ENCODE results near the gene XRCC4. TPM values are rescaled to one million over a fixed set of nuclear protein-coding genes. Genes with fewer than 3 reads are reported as not detected.
"Not testable (repeated sequence)": the region's sequence is repeated elsewhere in the genome, so short reads cannot be mapped to it uniquely, and the experiment has no call there.

XRCC4 gene
- polyA plus RNA-seq, 3 donors = 14.5 to 17.2 (median 15.2) TPM

DNA sequence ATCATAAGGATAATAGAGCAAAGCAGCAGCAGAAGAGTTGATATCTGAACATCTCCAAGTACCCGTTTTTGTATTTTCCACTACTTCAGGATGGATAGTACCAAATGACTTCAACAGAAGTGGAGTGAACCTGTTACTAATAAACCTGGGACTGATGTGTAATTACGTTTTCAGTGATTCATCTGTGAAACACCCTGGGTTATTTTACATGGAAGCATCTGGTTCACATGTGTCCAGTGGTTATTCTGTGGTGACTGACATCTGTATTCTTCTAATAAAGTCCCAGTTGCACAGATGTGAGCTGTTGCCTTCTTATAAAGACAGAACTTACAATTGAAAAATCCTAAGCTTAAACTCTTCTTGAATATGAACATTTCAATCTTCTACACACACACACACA lies 254.5 kb downstream of the XRCC4 start:
- no peak for DNase-seq (ENCODE audit: low read depth in 3 of 3, low spot score in 2 of 3)

DNA sequence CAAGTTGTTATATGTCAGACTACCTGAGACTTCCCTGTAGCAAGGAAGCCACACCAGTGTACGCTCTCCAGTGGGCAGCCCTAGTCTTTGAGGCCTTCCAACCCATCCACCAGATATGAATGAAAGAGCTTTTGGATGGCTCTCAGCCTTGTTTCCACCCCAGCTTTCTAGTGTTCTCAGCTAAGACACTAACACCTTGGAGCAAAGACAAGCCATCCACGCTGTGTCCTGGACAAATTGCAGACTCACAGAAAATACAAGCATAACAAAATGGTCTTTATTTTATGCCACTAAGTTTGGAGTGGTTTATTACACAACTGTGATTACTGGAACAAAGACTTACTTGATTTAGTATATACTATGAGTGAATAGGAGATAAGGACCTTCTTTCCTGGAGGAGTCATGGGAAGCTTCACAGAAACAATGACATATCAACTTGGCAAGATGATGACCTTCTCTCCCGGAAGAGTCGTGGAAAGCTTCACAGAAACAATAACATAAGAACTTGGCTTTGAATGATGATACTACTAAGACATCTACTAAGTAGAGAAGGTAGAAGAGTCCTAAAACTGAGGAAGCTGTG lies 260.2 kb downstream of the XRCC4 start:
- no peak for DNase-seq (ENCODE audit: low read depth in 3 of 3, low spot score in 2 of 3)

DNA sequence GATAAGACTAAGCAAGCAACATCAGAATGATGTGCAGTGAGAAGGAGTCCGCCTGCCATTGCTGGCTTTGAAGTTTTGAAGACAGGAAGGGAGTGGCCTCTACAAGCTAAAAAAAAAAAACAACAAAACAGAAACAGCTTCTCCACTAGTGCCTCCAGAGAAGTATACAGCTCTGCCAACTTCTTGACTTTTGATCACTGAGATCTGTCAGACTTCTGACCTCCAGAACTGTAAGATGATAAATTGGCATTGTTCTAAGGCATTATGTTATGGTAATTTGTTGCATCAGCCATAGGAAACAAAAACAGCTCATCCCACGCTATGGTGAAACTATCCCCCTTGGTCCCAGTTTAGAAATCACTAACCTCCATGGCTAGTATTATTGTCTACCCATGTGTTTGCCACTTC lies 263.2 kb downstream of the XRCC4 start:
- DNase-seq (ENCODE audit: low read depth in 3 of 3, low spot score in 2 of 3) = no peak

DNA sequence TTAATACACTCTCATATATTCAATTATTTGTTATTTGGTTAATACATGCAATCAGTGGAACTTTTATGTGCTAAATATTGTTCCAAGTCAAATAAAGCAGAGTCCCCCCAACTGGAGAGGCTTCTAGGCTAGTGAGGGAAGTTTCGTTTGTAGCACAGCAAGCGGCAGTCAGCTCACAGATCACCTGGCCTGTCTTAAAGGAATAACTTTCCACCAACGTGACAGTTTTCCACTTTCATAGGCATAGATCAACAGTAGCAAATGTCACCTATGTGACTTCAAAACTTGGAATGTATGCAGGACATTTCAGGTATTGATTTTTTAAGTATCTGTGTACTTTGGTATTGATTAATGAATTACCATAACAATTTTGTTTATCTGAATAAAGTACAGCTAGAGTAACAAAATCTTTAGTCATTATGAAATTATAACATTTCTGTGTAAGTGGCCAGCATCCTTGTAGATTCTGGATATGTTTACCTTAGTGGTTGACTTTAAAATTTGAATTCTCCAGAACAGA lies 264.5 kb downstream of the XRCC4 start:
- no peak for DNase-seq (ENCODE audit: low read depth in 3 of 3, low spot score in 2 of 3)

- DNase-seq (ENCODE audit: low read depth in 3 of 3, low spot score in 2 of 3) = no peak
Measured at GRCh38 chr5:83342465-83342864, 265.1 kb downstream of the XRCC4 start.

DNA sequence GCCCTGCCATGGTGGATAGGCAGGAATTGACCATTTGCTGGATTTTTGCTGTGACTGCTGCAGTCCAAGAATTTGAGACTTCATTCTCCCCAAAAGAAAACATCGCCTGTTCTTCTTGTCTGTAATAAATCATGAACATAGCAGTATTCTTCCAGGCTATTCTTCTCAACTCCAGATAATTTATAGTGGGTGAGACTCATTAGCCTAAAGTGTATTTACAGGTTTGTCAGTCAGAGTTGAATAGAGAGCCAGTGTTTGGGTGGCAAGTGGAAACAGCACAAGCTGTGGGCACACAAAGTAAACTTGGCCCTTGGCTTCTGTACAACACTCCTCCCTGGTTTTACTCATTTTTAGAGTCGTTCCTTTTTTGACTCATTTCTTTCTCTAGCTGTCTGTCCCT lies 266.0 kb downstream of the XRCC4 start:
- DNase-seq (ENCODE audit: low read depth in 3 of 3, low spot score in 2 of 3) = peak in 2 of 3 donors; percentile 2 to 19

DNA sequence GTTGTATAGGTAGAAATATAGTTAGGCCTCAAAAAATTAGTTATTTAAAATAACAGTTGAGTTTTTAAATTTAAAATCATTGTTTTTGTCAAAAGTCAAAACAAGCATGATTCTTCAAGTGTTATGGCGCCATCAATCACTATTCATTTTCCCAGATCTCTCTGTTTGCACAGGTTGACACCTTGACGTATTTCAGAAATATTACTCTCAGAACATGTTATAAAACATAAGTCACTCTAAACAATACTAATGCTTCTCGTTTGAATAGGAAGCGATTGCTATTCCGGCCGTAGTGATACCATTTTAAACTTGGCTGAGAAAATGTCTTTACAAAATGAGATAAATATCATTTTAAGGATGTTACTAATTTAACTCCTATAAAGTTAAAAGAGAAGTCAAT lies 268.1 kb downstream of the XRCC4 start:
- no peak for DNase-seq (ENCODE audit: low read depth in 3 of 3, low spot score in 2 of 3)

DNA sequence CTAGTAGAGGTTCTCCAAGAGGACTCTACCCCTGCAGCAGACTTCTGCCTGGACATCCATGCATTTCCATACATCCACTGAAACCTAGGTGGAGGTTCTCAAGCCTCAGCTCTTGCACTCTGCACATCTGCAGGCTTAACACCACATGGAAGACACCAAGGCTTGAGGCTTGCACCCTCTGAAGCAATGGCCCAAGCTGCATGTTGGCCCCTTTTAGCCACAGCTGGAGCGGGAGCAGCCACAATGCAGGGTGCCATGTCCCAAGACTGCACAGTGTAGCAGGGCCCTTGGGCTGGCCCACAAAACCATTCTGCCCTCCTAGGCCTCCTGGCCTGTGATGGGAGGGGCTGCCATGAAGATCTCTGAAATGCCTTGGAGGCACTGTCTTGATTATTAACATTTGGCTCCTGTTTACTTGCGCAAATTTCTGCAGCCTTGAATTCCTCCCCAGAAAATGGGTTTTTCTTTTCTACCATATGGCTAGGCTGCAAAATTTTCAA lies 271.0 kb downstream of the XRCC4 start:
- DNase-seq (ENCODE audit: low read depth in 3 of 3, low spot score in 2 of 3) = no peak

DNA sequence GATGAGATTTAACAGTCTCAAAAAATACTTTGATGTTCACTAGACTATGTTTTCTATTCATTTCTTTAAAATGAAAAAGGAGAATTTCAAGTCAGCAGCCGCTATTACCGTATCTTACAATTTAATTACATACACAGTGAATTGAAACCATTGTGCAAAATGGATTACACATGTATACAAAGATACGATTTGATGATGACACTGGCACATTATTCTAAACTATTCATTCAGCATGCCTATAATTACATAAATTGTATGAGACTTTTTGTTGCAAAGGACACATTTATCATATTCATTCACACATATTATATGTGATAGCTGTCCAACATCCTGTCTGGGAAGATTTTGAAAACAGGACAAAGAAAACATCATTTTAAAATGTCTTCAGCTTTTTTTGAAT lies 275.9 kb downstream of the XRCC4 start:
- no peak for DNase-seq (ENCODE audit: low read depth in 3 of 3, low spot score in 2 of 3)

GRCh38 chr5:83353774-83354173 lies 276.4 kb downstream of the XRCC4 start:
- DNase-seq (ENCODE audit: low read depth in 3 of 3, low spot score in 2 of 3) = no peak

DNA sequence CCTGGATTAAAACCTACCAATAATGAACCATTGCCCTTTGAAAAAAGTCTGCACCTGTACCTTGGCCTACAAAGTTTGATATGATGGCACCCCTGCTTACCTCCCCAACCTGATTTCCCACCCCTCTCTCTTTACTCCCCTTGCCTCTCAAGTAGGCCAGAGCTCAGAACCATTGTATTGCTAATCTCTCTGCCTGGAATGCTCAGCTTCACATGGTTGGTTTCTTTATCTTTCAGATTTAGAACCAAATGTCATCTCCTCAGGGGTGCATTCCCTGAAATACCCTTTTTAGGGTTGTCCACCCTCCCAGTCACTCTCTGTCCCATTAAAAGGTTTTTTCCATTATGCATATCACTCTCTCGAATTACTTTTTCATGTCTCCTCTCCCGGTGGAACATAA lies 277.6 kb downstream of the XRCC4 start:
- DNase-seq (ENCODE audit: low read depth in 3 of 3, low spot score in 2 of 3) = no peak

- not testable (repeated sequence) for DNase-seq (ENCODE audit: low read depth in 3 of 3, low spot score in 2 of 3)
Measured at GRCh38 chr5:83355482-83356014, 278.2 kb downstream of the XRCC4 start.

GRCh38 chr5:83357621-83358231 lies 280.4 kb downstream of the XRCC4 start:
- no peak for DNase-seq (ENCODE audit: low read depth in 3 of 3, low spot score in 2 of 3)

DNA sequence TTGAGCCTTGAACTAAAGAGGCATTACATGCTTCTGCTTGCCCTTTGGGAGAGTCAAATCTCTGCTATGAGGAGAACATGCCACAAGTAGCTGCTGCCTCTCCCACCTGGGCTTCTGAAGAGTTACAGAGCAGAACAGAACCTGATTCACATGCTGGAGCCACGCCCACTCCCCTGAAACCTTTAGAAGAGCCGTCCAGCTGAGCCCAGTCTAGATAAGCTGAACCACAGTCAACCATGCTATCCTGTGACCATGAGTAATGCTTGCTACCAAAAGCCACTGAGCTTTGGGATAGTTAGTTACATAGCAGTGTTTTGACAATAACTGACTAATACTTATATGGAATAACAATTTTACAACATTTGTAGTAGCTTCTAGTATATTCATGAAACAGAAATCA lies 283.2 kb downstream of the XRCC4 start:
- DNase-seq (ENCODE audit: low read depth in 3 of 3, low spot score in 2 of 3) = no peak

DNA sequence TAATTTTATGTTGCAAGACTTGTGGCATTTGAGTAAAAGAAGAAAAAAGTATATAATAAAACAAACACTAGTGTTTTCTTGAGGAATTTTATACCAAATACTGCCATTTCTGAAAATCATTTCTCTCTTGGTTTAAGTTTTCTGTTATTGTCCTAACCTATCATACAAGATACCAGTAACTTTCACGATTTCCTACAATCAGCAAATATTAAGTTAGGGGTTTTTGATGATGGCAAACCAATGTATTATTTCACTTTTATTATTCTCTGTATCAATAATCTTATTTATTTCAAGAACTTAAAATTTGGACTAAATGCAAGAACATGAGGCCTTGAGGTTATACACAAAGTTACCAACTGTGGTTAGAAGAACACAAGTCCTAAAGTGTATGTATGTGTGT lies 285.2 kb downstream of the XRCC4 start:
- no peak for DNase-seq (ENCODE audit: low read depth in 3 of 3, low spot score in 2 of 3)

DNA sequence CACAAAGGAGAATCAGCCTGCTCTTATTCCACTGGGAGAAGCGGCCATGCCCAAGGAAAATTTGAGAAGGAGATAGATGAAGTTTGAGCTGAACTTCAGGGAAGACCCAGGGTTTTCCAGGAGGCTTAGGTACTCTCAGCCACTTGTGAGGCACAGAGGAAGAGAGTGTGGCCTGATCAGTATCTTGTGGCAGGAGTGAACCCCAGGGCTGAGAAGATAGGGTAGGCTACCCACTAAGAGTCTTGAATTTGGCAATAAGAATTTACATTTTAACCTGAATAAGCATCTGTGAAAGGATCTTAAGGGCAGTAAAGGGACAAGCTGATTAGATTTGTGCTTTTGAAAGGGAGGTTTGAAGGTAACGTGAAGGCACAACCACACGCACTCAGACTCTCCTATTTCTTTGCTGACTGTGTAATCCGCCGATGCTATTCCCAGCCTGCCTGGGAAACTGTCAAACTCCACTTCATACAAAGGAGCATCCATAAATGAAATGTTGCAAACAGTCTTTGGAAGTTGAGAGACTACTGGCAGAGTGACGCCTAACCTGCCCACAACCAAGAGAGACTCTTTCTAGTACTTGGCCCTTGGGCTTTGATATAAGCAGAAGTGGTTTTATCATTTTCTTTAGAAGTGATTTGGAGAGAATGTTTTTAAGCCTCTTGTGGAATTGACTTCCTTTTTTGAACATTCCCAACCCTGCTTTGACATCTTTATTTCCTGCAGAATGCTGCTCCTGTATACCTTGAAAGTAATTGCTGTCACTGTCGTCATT lies 286.0 kb downstream of the XRCC4 start:
- DNase-seq (ENCODE audit: low read depth in 3 of 3, low spot score in 2 of 3) = no peak

GRCh38 chr5:83363886-83364275 lies 286.5 kb downstream of the XRCC4 start:
- no peak for DNase-seq (ENCODE audit: low read depth in 3 of 3, low spot score in 2 of 3)

DNA sequence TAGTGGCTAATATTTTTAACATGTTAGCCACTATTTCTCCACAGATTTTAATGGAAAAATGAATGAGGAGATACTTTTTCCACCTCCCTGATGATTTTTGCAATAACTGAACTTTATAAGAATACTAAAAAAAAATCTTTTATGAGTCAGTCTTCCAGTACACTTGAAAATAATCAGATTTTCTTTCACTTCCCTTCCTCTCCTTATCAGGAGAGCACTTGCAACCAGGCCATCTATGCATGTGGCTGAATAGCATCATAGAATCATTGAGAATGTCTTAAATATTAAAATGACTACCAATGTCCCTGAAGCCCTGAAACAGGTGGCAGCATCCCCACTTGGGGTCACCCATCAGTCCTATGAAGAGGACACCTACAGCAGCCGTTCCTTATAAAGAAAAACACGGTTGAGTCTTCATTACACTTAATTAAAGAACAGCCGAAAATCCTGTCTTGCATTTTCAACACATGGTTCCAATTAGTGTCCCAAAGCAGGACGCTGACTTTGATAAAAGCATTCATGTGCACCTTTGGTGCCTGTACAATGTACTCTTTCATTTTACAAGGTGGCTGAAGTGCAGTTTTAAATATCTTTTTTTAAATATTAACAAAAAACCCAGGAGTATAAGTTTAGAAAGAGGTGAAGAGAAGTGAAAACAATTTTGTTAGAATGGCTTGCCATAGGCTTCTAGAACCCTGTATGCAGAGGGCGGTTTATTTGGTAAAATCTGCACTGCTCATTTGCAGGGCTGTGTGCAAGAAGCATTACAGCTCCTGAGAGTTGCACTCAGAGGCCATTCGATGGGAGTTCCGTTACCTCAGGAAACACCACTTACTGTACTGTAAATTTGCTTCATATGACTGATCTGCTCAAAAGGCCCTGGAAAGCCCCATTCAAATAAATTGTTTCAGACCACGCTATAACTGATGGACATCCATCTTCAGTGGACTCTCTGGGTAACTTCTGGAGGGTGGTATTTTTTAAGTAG lies 287.3 kb downstream of the XRCC4 start:
- DNase-seq (ENCODE audit: low read depth in 3 of 3, low spot score in 2 of 3) = no peak

DNA sequence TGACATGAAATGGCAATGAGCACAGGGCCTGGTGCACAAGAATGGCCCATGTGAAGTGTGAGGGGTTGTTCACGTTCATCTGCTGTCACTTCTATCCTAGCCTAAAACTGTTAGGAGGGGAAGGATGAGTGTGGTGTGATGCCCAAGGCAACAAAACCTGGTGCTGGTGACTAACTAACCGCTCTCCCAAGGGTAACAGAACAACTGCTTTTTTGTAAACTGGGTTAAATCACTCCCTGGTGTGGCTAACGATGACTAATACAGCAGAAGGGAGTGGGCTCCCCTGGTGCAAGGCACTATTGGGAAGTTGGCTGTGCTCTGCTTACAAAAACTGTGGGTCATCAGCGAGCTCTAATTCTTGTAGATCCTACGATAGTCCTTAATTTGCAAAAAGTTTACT lies 291.0 kb downstream of the XRCC4 start:
- DNase-seq (ENCODE audit: low read depth in 3 of 3, low spot score in 2 of 3) = no peak

DNA sequence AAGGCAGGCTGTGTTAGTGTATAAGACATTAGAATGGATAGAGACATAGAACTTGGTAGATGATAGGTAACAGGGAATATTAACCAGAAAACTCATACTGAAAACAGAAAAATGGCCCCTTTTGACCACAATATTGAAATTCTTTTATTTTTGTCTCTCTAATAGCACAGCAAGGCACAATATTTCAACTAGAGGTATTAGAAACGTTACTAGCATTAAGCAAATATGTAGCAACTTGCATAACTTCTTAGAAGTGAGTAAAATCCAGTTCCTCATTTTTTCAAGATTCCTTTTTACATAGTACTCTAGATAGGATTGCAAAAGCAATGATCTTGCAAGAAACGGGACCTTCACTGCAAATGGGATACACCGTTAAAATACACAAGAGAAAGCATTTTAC lies 291.5 kb downstream of the XRCC4 start:
- no peak for DNase-seq (ENCODE audit: low read depth in 3 of 3, low spot score in 2 of 3)
